GM12878 (cell line): Measurements from ENCODE around the gene CCR8. TPM values are rescaled to one million over a fixed set of nuclear protein-coding genes. Genes with fewer than 3 reads are reported as not detected.
A peak's percentile ranks its signal among the peaks of the same experiment; 100 is the strongest.

ENCODE experiments used
- ATAC-seq: fragments of 200-7000 bp; cut with Tn5 transposase; 3 replicates; pipeline ENCODE4 v1.9.1; 2020; ENCODE audit warnings: mild to moderate bottlenecking, moderate library complexity
- BruUV-seq: library from RNA; stranded (reverse); fragments of 400-500 nt; replicated peaks from 2 replicates; lab custom pipeline; 2021; lab: Mats Ljungman, UMichigan
- CTCF ChIA-PET: fragments of 300-600 bp; sonication (Branson Sonifier 250); formaldehyde crosslinking; extraction: SDS; loops from one replicate; lab custom pipeline; 2021; ENCODE audit warnings: inconsistent platforms; lab: Yijun Ruan, JAX
- POLR2A ChIA-PET: fragments of 350-600 bp; formaldehyde crosslinking; extraction: SDS; loops from one replicate; lab custom pipeline; 2021; ENCODE audit warnings: inconsistent platforms; lab: Charles Lee
- RAD21 ChIA-PET: fragments of 300-600 bp; sonication (Branson Sonifier 250); formaldehyde crosslinking; loops from one replicate; lab custom pipeline; 2023; ENCODE audit warnings: antibody characterized with exemption; ENCODE audit not compliant: unreplicated experiment; lab: Charles Lee
- SMC1A ChIA-PET: fragments of 300-600 bp; sonication (Branson Sonifier 250); formaldehyde crosslinking; loops from one replicate; lab custom pipeline; 2023; ENCODE audit not compliant: unreplicated experiment, uncharacterized antibody; lab: Charles Lee
- DNase-seq: peaks from one replicate; pipeline ENCODE4 v3.0.0-alpha.2; 2011; ENCODE audit warnings: low read depth, low spot score
- FAIRE-seq: peaks from 3 replicates; lab custom pipeline; 2011; peaks lifted over from hg19 to GRCh38; lab: Jason Lieb, UNC
- H2AFZ ChIP-seq: 2 replicates; pipeline ENCODE4 v1.6.0; 2011; ENCODE audit warnings: low read depth, low read length, control low read depth; ENCODE audit not compliant: control insufficient read depth
- H3K27ac ChIP-seq: 2 replicates; pipeline ENCODE4 v1.5.1; 2011; ENCODE audit warnings: control low read depth; ENCODE audit not compliant: control insufficient read depth, insufficient read depth
- H3K27me3 ChIP-seq, 2 experiments: replicated peaks in 1 of 2; 2 replicates each; pipeline versions ENCODE4 v1.6.0 to v1.6.1; 2011; ENCODE audit warnings: low read length in 1 of 2; ENCODE audit not compliant: control insufficient read depth in 2 of 2, insufficient read depth in 2 of 2
- H3K36me3 ChIP-seq, 2 experiments: 2 replicates each; pipeline ENCODE4 v1.5.1; 2011; ENCODE audit warnings: low read length in 1 of 2; ENCODE audit not compliant: control insufficient read depth in 2 of 2, insufficient read depth in 2 of 2
- H3K4me1 ChIP-seq: 2 replicates; pipeline ENCODE4 v1.6.1; 2011; ENCODE audit warnings: mild to moderate bottlenecking, low read length, moderate library complexity, mixed read lengths; ENCODE audit not compliant: control insufficient read depth, insufficient read depth
- H3K4me2 ChIP-seq: 2 replicates; pipeline ENCODE4 v1.6.0; 2011; ENCODE audit warnings: control low read depth; ENCODE audit not compliant: control insufficient read depth, insufficient read depth
- H3K4me3 ChIP-seq: fragments of 200-600 bp; sonication (generic); 2 replicates; pipeline ENCODE4 v1.5.1; 2016
- H3K79me2 ChIP-seq: 2 replicates; pipeline ENCODE4 v1.6.0; 2011; ENCODE audit warnings: low read length; ENCODE audit not compliant: control insufficient read depth, insufficient read depth
- H3K9ac ChIP-seq: 2 replicates; pipeline ENCODE4 v1.8.0; 2011; ENCODE audit warnings: low read length, control low read depth, mixed read lengths; ENCODE audit not compliant: control insufficient read depth, insufficient read depth
- H3K9me3 ChIP-seq: replicated peaks from 3 replicates; pipeline ENCODE4 v1.5.1; 2011; ENCODE audit warnings: mild to moderate bottlenecking, low read length; ENCODE audit not compliant: control insufficient read depth, insufficient read depth
- H4K20me1 ChIP-seq: 2 replicates; pipeline ENCODE4 v1.6.0; 2011; ENCODE audit not compliant: control insufficient read depth, insufficient read depth
- BRCA1 ChIP-seq: IDR thresholded peaks from 2 replicates; pipeline ENCODE4 v1.6.1; 2011; ENCODE audit warnings: low read depth, low read length, improper control_type of control experiment
- CBX5 ChIP-seq: sonication (generic); IDR thresholded peaks from 2 replicates; pipeline ENCODE4 v1.6.1; 2016; ENCODE audit warnings: low read depth, moderate library complexity, mild to moderate bottlenecking, inconsistent platforms
- WGBS: methylation state at CpG from one replicate; pipeline ENCODE4 v1.1.6; 2016; ENCODE audit warnings: low lambda C conversion rate; ENCODE audit not compliant: insufficient replicate concordance, insufficient coverage; ENCODE audit errors: missing lambda C conversion rate; 5-methylcytosine and 5-hydroxymethylcytosine counted together
- in situ Hi-C: fragments of 300-500 bp; cut with MboI; formaldehyde crosslinking; loops from 9 replicates; pipeline ENCODE4 v1.14.3; 2018; ENCODE audit warnings: mixed read lengths
- intact Hi-C: fragments of 100-400 bp; cut with micrococcal nuclease; formaldehyde crosslinking; loops from one replicate; pipeline ENCODE4 v1.14.2; 2022; ENCODE audit not compliant: unreplicated experiment
- polyA plus RNA-seq, 11 experiments: library from polyadenylated mRNA; depleted of rRNA in 4 of 11; unstranded in 6 of 11; stranded (reverse) in 5 of 11; fragments of >200 nt; fragmentation: Nextera tagmentation in 4 of 11; fragmentation: Illumina TruSeq in 1 of 11; extraction: Ambion mirVana in 4 of 11; extraction: Trizol in 1 of 11; gene quantifications; 1 replicate in 1 of 11; 2 replicates in 10 of 11; pipeline versions ENCODE4 v1.2.1 to v1.2.3, GENCODE V29; 2011 to 2016; ENCODE audit warnings: inconsistent platforms in 2 of 11, missing spikeins in 2 of 11, low read depth in 1 of 11
- total RNA-seq, 4 experiments: library from RNA; depleted of rRNA in 3 of 4; stranded (reverse); fragments of >200 nt in 3 of 4; fragmentation: Illumina TruSeq in 1 of 4; extraction: Trizol in 1 of 4; gene quantifications; 2 replicates each; pipeline versions ENCODE4 v1.2.1 to v1.2.3, GENCODE V29; 2013 to 2021

The CCR8 gene
- total and polyA plus RNA-seq, 10 of the 15 experiments (the other 5 are each of a cell fraction or from before 2014, with no cell fraction given), result 5.2 to 28.8 (median 15.6) TPM

DNA sequence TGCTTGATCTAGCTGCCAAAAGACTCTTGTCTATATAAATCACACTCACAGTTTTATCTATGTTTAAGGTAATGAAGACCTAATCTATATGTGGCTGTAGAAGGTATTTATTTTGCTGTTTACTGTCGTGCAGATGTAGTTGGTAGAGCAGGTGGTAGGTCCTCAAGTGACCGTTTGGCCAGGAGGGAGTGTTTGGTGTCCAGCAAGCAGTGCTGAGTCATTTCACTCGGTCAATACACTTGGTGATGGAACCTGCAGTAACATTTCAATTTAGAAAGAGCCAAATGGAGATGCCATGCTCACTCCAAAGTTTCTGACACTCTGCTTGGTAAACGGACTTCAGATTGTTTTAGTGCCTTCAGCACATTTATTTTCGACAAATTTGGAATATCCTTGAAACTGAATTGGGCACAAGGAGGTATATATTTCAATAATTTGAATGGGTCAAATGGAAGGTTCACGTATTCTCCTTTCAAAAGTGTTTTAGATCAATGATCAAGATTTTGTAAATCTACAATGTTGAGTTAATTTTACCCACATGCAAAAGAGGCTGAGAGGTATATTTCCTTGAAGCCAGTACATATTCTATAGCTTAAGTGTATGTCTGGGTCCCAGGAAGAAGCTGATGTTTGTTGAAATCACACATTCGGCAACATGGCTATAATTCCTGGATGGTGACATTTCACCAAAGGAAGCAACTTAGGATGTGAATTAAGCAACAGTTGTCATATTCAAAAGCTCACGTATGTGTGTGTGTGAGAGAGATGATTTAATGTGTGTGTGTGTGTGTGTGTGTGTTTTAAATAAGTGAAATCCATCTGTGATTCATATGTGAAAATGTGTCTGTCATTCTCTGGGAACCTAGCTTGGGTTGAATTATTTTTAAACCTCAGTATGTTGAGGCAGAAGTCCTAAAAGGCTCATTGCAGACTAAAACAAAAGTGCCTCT is 42.0 kb upstream of the CCR8 start:
- RAD21 ChIA-PET, result interaction anchor here (0.7 to 12.6 kb wide), 52 partner anchors 8 to 766 kb away, joined by 3 to 456 read pairs (median 7); partner anchors contain the start of genes CX3CR1, GORASP1, RPSA and TTC21A
- Histone ChIP-seq H4K20me1 (no peaks in the 10 kb centered on the region), H3K9me3 (no peaks in the 10 kb centered on the region), H3K36me3 (no peaks in the 10 kb centered on the region), H3K4me3 (no peak overlapping the region), H3K9ac (no peak overlapping the region), H2AFZ (no peak overlapping the region), H3K4me1 (peaks cover 17% of the 10 kb centered on the region)
- no peak for DNase-seq
- BruUV-seq, result no TSS peak
- POLR2A ChIA-PET, result interaction anchor here (0.5 to 2.2 kb wide), 13 partner anchors 9 to 139 kb away, joined by 3 to 18 read pairs (median 3); partner anchors contain the start of gene RPSA
- TF ChIP-seq BRCA1 (no peak), CBX5 (no peak)
- TF ChIP-seq, all 136 proteins: peak for 0
- ATAC-seq, result 0 out of 3 replicates have a peak, but pooled peaks have one; percentile 3
- Histone ChIP-seq H3K27ac (no peak overlapping the region), H3K27me3 (no peaks in the 10 kb centered on the region), H3K79me2 (no peaks in the 10 kb centered on the region), H3K4me2 (no peak overlapping the region)
- no peak for FAIRE-seq
- in situ Hi-C loops (loop anchor here (5.0 kb wide), 1 partner anchor 100 kb away; no protein-coding TSS in a partner anchor), intact Hi-C loops (loop anchor here (1.0 to 10.0 kb wide), 8 partner anchors 32 to 553 kb away; no protein-coding TSS in a partner anchor)
- 59% methylated on average over 8 of the region's 8 CpGs for WGBS
- ChIA-PET SMC1A (interaction anchor here (0.7 to 20.6 kb wide), 59 partner anchors 9 to 899 kb away, joined by 3 to 648 read pairs (median 6); partner anchors contain the start of genes CX3CR1, GORASP1, TTC21A and XIRP1), CTCF (interaction anchor here (0.6 to 15.1 kb wide), 66 partner anchors 8 to 791 kb away, joined by 3 to 756 read pairs (median 6); partner anchors contain the start of genes CX3CR1, GORASP1, RPSA and TTC21A)
